SU-DHL-6 (cell line): ENCODE data around the gene TUBA4A.

ENCODE experiments used
- H2AFZ ChIP-seq: fragments of 200-600 bp; sonication (generic); 2 replicates; pipeline ENCODE4 v1.6.1; 2014; ENCODE audit warnings: low read depth, mild to moderate bottlenecking, moderate library complexity, mixed read lengths, antibody characterized with exemption, low read length; ENCODE audit not compliant: severe bottlenecking
- H3F3A ChIP-seq: fragments of 200-600 bp; shearing (Covaris generic); 2 replicates; pipeline ENCODE4 v1.6.0; 2016; ENCODE audit warnings: antibody characterized with exemption, mild to moderate bottlenecking; ENCODE audit not compliant: insufficient read depth
- H3K27ac ChIP-seq: fragments of 200-600 bp; sonication (generic); 2 replicates; pipeline ENCODE4 v1.5.1; 2016; ENCODE audit warnings: low read depth, mild to moderate bottlenecking, low read length, moderate library complexity, mixed read lengths
- H3K27me3 ChIP-seq: fragments of 200-600 bp; sonication (generic), shearing (Covaris generic); 2 replicates; pipeline ENCODE4 v1.6.0; 2014; ENCODE audit warnings: mild to moderate bottlenecking, low read length
- H3K36me3 ChIP-seq: fragments of 200-600 bp; sonication (generic); 2 replicates; pipeline ENCODE4 v1.6.1; 2014; ENCODE audit warnings: mild to moderate bottlenecking, low read length, mixed read lengths
- H3K4me2 ChIP-seq: fragments of 300-600, 200-600 bp; shearing (Covaris generic), sonication (generic); 2 replicates; pipeline ENCODE4 v1.6.0; 2014; ENCODE audit warnings: low read length, low read depth, mild to moderate bottlenecking; ENCODE audit not compliant: poor library complexity, severe bottlenecking
- H3K4me3 ChIP-seq: fragments of 200-600 bp; sonication (generic); 2 replicates; pipeline ENCODE4 v1.5.1; 2014; ENCODE audit warnings: antibody characterized with exemption, low read length, mild to moderate bottlenecking, mixed read lengths; ENCODE audit not compliant: insufficient read depth, poor library complexity, severe bottlenecking
- H3K79me2 ChIP-seq: fragments of 200-600 bp; sonication (generic); 2 replicates; pipeline ENCODE4 v1.6.1; 2014; ENCODE audit warnings: mild to moderate bottlenecking, low read length, moderate library complexity; ENCODE audit not compliant: insufficient read depth
- H3K9ac ChIP-seq: fragments of 200-600 bp; sonication (generic); 2 replicates; pipeline ENCODE4 v1.7.0; 2014; ENCODE audit warnings: mild to moderate bottlenecking, low read length
- H3K9me2 ChIP-seq: fragments of 200-600 bp; sonication (generic); replicated peaks from 2 replicates; pipeline ENCODE4 v1.6.1; 2014; ENCODE audit warnings: low read length; ENCODE audit not compliant: insufficient read depth
- H3K9me3 ChIP-seq: fragments of 200-600 bp; sonication (generic); 2 replicates; pipeline ENCODE4 v1.6.1; 2014; ENCODE audit warnings: low read length, mixed read lengths; ENCODE audit not compliant: insufficient read depth
- H4K20me1 ChIP-seq: fragments of 200-600 bp; sonication (generic); 2 replicates; pipeline ENCODE4 v1.6.1; 2014; ENCODE audit warnings: low read depth, mild to moderate bottlenecking, antibody characterized with exemption, low read length, moderate library complexity, mixed read lengths
- EZH2phosphoT487 ChIP-seq: fragments of 200-600 bp; sonication (generic), shearing (Covaris generic); conservative IDR thresholded peaks from 2 replicates; pipeline ENCODE4 v1.6.1; 2018; ENCODE audit warnings: mild to moderate bottlenecking, antibody characterized with exemption, low read length, moderate library complexity, mixed read lengths
- TF ChIP-seq, protein P1 (sequence below): fragments of 200-600 bp; sonication (generic); IDR thresholded peaks from one replicate; pipeline ENCODE4 v1.5.1; 2017; ENCODE audit warnings: antibody characterized with exemption, mild to moderate bottlenecking, low read length, moderate library complexity; ENCODE audit not compliant: insufficient read depth, poor library complexity, severe bottlenecking

TUBA4A gene

DNA sequence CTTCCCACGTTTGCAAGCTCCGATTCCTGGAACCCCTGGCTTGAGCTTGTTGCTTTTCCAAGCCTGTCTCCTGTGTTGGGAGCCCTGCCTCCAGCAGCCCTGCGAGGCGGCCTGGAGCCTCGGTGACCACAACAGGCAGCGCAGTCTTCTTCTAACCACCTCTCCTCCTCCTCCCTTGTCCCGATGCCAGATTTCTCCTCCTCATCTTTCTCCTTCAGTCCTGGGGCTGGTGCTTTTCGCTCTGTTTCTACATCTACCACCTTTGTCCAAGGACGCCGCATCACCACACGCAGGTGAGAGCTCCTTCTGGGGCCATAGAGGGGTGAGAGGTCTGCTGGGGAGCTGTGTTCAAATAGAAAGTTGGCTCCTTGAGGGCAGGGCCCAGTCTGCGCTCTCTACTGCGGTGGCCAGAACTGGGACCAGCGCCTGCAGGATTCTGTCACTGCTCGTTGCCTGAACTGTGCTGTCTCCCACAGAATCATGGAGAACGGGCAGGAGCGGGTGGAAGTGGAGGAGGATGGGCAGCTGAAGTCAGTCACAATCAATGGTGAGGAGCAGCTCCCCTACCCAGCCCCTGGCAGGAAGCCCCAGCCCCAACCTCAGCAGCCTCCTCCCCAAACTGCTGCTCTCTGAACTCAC lies 29.3 kb upstream of the TUBA4A start:
- Histone ChIP-seq H3K79me2 (no peaks in the 10 kb centered on the region), H3K9me2 (no peaks in the 10 kb centered on the region), H3K9ac (no peak overlapping the region), H3K27ac (no peak overlapping the region), H3K4me3 (no peak overlapping the region), H3K9me3 (no peaks in the 10 kb centered on the region), H3K4me2 (no peak overlapping the region), H3K27me3 (no peaks in the 10 kb centered on the region), H4K20me1 (no peaks in the 10 kb centered on the region), H2AFZ (no peak overlapping the region), H3F3A (peaks cover 9% of the 10 kb centered on the region), H3K36me3 (no peaks in the 10 kb centered on the region)
- no peak for TF ChIP-seq EZH2phosphoT487
- TF ChIP-seq, protein P1, sequence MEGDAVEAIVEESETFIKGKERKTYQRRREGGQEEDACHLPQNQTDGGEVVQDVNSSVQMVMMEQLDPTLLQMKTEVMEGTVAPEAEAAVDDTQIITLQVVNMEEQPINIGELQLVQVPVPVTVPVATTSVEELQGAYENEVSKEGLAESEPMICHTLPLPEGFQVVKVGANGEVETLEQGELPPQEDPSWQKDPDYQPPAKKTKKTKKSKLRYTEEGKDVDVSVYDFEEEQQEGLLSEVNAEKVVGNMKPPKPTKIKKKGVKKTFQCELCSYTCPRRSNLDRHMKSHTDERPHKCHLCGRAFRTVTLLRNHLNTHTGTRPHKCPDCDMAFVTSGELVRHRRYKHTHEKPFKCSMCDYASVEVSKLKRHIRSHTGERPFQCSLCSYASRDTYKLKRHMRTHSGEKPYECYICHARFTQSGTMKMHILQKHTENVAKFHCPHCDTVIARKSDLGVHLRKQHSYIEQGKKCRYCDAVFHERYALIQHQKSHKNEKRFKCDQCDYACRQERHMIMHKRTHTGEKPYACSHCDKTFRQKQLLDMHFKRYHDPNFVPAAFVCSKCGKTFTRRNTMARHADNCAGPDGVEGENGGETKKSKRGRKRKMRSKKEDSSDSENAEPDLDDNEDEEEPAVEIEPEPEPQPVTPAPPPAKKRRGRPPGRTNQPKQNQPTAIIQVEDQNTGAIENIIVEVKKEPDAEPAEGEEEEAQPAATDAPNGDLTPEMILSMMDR, result no peak

DNA sequence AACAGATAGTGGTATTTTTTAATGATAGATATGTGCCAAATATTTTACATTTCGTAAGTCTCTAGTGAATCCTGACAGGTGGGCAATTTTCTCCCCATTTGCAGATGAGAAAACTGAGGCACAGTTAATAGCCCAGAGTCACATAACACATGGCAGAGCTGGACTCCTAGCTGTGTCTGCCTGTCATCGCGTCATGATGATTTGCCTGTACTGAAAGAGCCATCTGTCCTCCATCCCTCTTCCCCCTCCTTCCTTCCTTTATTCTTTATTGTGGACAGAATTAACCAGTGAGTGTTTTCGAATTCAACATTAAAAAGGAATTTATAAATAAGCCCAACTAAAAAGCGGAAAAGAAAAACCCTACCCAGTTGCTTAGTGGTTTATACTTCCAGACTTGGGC lies 28.7 kb upstream of the TUBA4A start:
- no peak overlapping the region for H3K9ac ChIP-seq
- no peaks in the 10 kb centered on the region for H3K36me3 ChIP-seq
- no peaks in the 10 kb centered on the region for H3K27me3 ChIP-seq
- no peak overlapping the region for H2AFZ ChIP-seq
- no peaks in the 10 kb centered on the region for H3K9me2 ChIP-seq
- H4K20me1 ChIP-seq, result no peaks in the 10 kb centered on the region
- H3K9me3 ChIP-seq, result no peaks in the 10 kb centered on the region
- no peak overlapping the region for H3K4me3 ChIP-seq
- TF ChIP-seq EZH2phosphoT487, result no peak
- TF ChIP-seq, protein P1, result no peak
- H3K79me2 ChIP-seq, result 0 out of 2 replicates have a peak, but pooled peaks cover under 1% of the 10 kb centered on the region
- H3K4me2 ChIP-seq, result no peak overlapping the region
- H3F3A ChIP-seq, result peaks cover 13% of the 10 kb centered on the region
- H3K27ac ChIP-seq, result no peak overlapping the region

DNA sequence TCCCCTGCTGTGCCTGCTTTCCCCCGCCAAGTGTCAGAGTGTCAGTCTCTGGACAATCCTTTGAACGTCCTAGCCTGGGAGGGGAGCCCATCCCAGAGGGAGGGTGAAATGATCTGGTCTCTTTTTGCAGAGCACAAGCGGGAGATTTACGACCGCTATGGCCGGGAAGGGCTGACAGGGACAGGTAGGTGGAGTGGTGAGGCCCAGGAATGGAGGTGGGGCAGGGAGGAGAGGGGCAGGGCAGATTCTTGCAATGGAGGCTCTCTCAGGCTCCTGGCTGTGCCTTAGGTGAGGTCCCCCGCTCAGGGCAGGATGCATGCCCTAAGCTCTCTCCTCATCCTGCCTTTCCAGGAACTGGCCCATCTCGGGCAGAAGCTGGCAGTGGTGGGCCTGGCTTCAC lies 27.9 kb upstream of the TUBA4A start:
- TF ChIP-seq EZH2phosphoT487, result no peak
- TF ChIP-seq, protein P1, result no peak
- Histone ChIP-seq H3K27me3 (no peaks in the 10 kb centered on the region), H3K4me3 (no peak overlapping the region), H3K27ac (no peak overlapping the region), H3F3A (peaks cover 13% of the 10 kb centered on the region), H4K20me1 (no peaks in the 10 kb centered on the region), H3K36me3 (no peaks in the 10 kb centered on the region), H3K9me3 (no peaks in the 10 kb centered on the region), H3K4me2 (no peak overlapping the region), H3K9me2 (no peaks in the 10 kb centered on the region), H2AFZ (no peak overlapping the region), H3K9ac (no peak overlapping the region), H3K79me2 (0 out of 2 replicates have a peak, but pooled peaks cover 4% of the 10 kb centered on the region)
